ENCODE results near the gene CRYGS. TPM values are rescaled to one million over a fixed set of nuclear protein-coding genes. Genes with fewer than 3 reads are reported as not detected.
"Not testable (repeated sequence)": the region's sequence is repeated elsewhere in the genome, so short reads cannot be mapped to it uniquely, and the experiment has no call there.

The CRYGS gene
- total RNA-seq, 2 donors from 2014 or later = 2.4 to 4.9 TPM

- peak overlapping the region; percentile 99 for H3K27ac Mint-ChIP-seq
- peaks cover 8% of the 10 kb centered on the region for H3K36me3 Mint-ChIP-seq (ENCODE audit: low read depth)
- peak overlapping the region; percentile 70 for H3K4me3 Mint-ChIP-seq
These were observed 7.0 kb downstream of the CRYGS start for GRCh38 chr3:186536883-186537844.

DNA sequence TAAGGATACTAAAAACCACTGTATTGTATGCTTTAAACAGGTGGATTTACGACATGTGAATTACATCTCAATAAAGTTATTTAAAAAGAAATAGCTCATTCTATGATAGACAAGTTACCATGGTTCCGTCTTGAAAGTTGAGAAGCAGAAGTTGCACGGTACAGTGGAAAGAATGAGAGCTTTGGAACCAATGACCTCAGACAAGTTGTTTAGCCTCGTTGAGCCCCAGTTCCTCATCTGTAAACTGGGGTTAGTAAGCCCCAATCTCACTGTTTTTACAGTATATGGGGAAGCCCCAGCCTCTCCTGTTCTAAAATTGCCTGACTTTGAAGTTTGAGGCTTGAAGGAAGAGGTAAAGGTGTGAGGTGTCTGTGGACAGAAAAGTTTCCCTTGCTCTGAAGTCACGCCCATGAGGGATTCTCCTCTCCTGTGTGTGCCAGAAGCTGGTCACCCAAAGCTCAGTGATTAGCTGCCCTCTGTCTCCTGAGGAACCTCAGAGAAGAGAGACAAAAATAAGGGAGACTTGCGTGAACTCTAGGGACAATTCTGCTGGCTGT lies 10.0 kb downstream of the CRYGS start:
- H3K4me3 Mint-ChIP-seq = peak overlapping the region; percentile 78

More at GRCh38 chr3:186536883-186537844, 7.0 kb downstream of the CRYGS start:
- peaks cover 54% of the 10 kb centered on the region for H3K4me1 Mint-ChIP-seq
- no peaks in the 10 kb centered on the region for H3K27me3 Mint-ChIP-seq
- peak; percentile 31 for ATAC-seq (replicated peaks)
- H3K9me3 Mint-ChIP-seq = no peaks in the 10 kb centered on the region

GRCh38 chr3:186532598-186533072 lies 11.5 kb downstream of the CRYGS start:
- Mint-ChIP-seq H3K27me3 (no peaks in the 10 kb centered on the region), H3K4me1 (peaks cover 58% of the 10 kb centered on the region), H3K27ac (peak overlapping the region; percentile 99), H3K9me3 (no peaks in the 10 kb centered on the region), H3K36me3 (ENCODE audit: low read depth) (peaks cover 8% of the 10 kb centered on the region), H3K4me3 (peak overlapping the region; percentile 16)
- no peak for ATAC-seq (replicated peaks)

More for the DNA sequence above, 10.0 kb downstream of the CRYGS start:
- H3K27me3 Mint-ChIP-seq = no peaks in the 10 kb centered on the region
- peak overlapping the region; percentile 99 for H3K27ac Mint-ChIP-seq
- no peaks in the 10 kb centered on the region for H3K9me3 Mint-ChIP-seq
- peaks cover 8% of the 10 kb centered on the region for H3K36me3 Mint-ChIP-seq (ENCODE audit: low read depth)
- ATAC-seq (replicated peaks) = peak; percentile 78
- H3K4me1 Mint-ChIP-seq = peaks cover 52% of the 10 kb centered on the region

GRCh38 chr3:186531694-186532093 lies 12.5 kb downstream of the CRYGS start:
- not testable (repeated sequence) for H3K9me3 Mint-ChIP-seq; H3K4me3 Mint-ChIP-seq; H3K27me3 Mint-ChIP-seq; H3K27ac Mint-ChIP-seq; H3K36me3 Mint-ChIP-seq (ENCODE audit: low read depth); ATAC-seq (replicated peaks)
- peaks cover 48% of the 10 kb centered on the region for H3K4me1 Mint-ChIP-seq

DNA sequence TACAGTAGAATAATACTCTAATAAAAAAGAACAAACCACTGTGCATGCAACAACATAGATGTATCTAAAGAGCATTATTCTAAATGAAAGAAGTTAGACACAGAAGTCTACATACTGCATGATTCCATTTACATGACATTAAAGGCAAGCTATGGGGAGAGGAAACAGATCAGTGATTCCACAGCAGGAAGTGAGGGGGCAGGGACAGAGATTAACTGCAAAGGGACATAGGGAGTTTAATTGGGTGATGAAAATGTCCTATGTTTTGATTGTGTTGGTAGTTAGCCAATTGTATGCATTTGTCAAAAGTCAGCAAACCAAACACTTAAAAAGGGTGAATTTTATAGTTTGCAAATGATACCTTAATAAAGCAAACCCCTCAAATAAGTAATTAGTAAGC lies 13.8 kb downstream of the CRYGS start:
- H3K27ac Mint-ChIP-seq = no peak overlapping the region

DNA sequence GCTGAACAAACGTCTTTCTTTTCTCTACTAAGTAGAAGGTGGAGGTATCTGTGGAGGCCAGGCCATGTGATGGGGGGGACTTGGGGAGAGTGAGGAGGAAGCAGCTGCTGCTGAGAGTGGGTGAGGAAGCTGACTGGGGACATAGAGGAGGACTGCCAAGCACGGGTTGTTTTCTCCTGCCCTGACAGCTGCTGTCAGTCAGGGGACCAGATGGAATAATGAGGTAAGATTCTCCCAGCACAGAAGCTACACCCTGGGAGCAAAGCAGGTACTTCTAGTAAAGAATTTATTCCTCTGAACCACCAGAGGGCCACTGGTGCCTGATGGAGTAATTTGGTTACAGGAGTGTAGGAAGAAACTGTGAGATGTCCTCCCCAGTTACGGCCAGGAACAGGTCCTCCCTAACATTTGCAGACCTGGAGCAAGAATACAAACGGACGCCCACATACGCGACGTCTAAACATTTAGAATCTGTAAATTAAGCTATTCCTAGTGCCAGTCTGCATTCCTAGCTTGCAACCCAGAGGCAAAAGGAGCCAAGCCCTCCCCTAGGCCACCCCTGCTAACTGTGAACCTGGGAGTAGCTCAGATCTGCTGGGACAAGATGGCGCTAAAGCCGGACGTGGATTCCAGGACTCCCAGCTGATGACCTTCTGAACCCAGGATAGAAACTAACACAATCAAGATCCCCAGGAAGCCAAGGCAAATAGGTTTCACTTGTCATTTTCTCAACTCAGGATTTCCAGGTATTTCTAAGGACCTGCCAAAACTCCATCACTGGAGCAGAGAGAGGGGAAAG lies 14.8 kb downstream of the CRYGS start:
- Mint-ChIP-seq H3K9me3 (no peaks in the 10 kb centered on the region), H3K4me1 (peaks cover 30% of the 10 kb centered on the region), H3K36me3 (ENCODE audit: low read depth) (peaks cover 5% of the 10 kb centered on the region), H3K27ac (peak overlapping the region; percentile 2), H3K27me3 (no peaks in the 10 kb centered on the region), H3K4me3 (no peak overlapping the region)
- no peak for ATAC-seq (replicated peaks)

More for the DNA sequence above, 13.8 kb downstream of the CRYGS start:
- Mint-ChIP-seq H3K27me3 (no peaks in the 10 kb centered on the region), H3K36me3 (ENCODE audit: low read depth) (peaks cover 8% of the 10 kb centered on the region), H3K9me3 (no peaks in the 10 kb centered on the region), H3K4me3 (no peak overlapping the region), H3K4me1 (peaks cover 40% of the 10 kb centered on the region)
- no peak for ATAC-seq (replicated peaks)

- Mint-ChIP-seq H3K4me1 (peaks cover 30% of the 10 kb centered on the region), H3K36me3 (ENCODE audit: low read depth) (no peaks in the 10 kb centered on the region)
- no peak for ATAC-seq (replicated peaks)
These were observed 17.9 kb downstream of the CRYGS start for GRCh38 chr3:186526256-186526606.

DNA sequence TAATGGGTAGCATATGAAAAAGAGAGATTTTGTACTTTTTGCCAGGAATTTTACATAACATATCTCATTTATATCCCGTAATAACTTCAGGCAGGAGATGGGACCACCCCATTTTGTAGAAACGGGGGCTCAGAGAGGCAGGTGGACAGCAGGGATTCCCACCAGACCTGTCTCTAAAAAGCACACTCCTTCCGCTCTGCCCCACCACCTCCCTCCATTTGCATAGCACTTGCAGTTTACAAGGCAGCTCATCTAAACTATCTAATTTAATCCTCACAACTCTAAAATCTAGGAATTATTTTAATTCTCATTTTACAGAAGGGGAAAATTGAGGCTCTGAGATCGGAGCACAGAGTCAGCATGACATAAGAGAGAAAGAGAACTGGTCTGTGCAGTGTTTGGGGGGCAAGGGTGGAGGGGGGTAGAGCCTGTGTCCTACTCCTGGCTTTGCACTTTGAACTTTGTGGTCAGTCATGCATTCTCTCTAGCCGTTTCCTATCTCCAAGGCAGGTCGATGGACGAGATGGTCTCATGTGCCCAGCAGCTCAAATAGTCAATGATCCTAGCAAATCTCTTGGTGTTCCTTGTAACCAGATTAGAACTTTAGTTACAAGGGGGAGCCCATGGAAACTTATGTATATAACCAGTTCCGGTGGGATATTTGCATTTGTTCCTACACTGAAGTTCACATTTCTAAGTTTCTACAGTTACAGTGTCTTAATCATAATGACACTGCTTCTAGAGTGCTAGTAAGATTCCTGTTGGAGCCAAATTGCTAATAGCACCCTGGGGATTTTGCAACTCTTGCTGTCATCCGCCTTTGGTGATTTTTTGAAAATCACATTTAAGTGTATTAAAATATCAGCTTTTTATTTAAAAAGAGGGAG lies 18.6 kb downstream of the CRYGS start:
- Mint-ChIP-seq H3K4me3 (no peak overlapping the region), H3K4me1 (peaks cover 32% of the 10 kb centered on the region)

More at GRCh38 chr3:186526256-186526606, 17.9 kb downstream of the CRYGS start:
- Mint-ChIP-seq H3K27me3 (no peaks in the 10 kb centered on the region), H3K27ac (no peak overlapping the region), H3K4me3 (no peak overlapping the region), H3K9me3 (no peaks in the 10 kb centered on the region)

GRCh38 chr3:186524616-186525015 lies 19.6 kb downstream of the CRYGS start:
- peaks cover 30% of the 10 kb centered on the region for H3K4me1 Mint-ChIP-seq
- H3K27me3 Mint-ChIP-seq = no peaks in the 10 kb centered on the region
- H3K9me3 Mint-ChIP-seq = no peaks in the 10 kb centered on the region
- H3K27ac Mint-ChIP-seq = no peak overlapping the region
- no peak for ATAC-seq (replicated peaks)
- H3K36me3 Mint-ChIP-seq (ENCODE audit: low read depth) = no peaks in the 10 kb centered on the region
- H3K4me3 Mint-ChIP-seq = no peak overlapping the region

More for the DNA sequence above, 18.6 kb downstream of the CRYGS start:
- H3K27ac Mint-ChIP-seq = no peak overlapping the region
- H3K27me3 Mint-ChIP-seq = no peaks in the 10 kb centered on the region
- H3K36me3 Mint-ChIP-seq (ENCODE audit: low read depth) = no peaks in the 10 kb centered on the region
- no peaks in the 10 kb centered on the region for H3K9me3 Mint-ChIP-seq
- ATAC-seq (replicated peaks) = no peak

DNA sequence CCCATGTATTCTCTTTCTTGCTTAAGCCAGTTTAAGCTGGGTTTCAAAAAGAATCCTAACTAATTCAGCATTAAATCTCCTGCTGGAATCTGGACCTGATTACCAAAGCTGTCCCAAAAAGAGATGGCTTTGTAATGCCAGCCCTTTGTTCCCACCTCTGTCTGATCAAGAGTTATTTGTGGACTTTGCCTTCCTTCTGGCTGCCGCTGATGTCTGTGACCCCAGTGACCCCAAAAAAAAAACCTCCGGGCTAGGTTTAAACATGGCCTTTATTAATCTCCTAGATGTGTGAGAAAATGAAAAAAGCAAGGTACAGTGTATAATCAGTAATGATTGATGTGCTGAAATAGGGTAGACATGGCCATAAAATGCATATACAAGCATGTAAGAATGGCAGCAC lies 20.7 kb downstream of the CRYGS start:
- no peak overlapping the region for H3K27ac Mint-ChIP-seq
- H3K9me3 Mint-ChIP-seq = no peaks in the 10 kb centered on the region
- peaks cover 6% of the 10 kb centered on the region for H3K36me3 Mint-ChIP-seq (ENCODE audit: low read depth)
- ATAC-seq (replicated peaks) = no peak
- H3K27me3 Mint-ChIP-seq = no peaks in the 10 kb centered on the region
- H3K4me1 Mint-ChIP-seq = peaks cover 31% of the 10 kb centered on the region
- peak overlapping the region; percentile 53 for H3K4me3 Mint-ChIP-seq

DNA sequence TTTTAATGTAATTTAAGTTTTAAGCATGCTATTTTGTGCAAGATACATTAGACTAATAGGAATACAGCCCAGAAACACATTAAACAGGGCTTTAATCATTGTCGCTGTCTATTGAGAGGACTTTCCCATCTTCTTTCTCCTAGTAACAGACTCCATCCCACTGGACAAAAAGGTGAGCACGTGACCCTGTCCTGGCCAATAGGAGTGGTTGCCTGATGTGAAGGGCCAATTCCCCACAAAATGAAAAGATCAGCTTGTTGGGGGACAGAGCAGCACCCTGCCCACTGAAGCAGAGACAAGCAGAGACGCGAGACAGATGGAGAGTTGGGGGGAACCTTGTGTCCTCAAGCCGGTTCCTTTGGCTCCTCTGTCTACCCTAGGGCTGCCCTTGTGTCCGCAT lies 21.2 kb downstream of the CRYGS start:
- ATAC-seq (replicated peaks) = no peak
- no peak overlapping the region for H3K27ac Mint-ChIP-seq
- H3K4me1 Mint-ChIP-seq = peaks cover 32% of the 10 kb centered on the region
- H3K36me3 Mint-ChIP-seq (ENCODE audit: low read depth) = peaks cover 6% of the 10 kb centered on the region
- no peaks in the 10 kb centered on the region for H3K9me3 Mint-ChIP-seq
- H3K4me3 Mint-ChIP-seq = peak overlapping the region; percentile 53
- no peaks in the 10 kb centered on the region for H3K27me3 Mint-ChIP-seq

DNA sequence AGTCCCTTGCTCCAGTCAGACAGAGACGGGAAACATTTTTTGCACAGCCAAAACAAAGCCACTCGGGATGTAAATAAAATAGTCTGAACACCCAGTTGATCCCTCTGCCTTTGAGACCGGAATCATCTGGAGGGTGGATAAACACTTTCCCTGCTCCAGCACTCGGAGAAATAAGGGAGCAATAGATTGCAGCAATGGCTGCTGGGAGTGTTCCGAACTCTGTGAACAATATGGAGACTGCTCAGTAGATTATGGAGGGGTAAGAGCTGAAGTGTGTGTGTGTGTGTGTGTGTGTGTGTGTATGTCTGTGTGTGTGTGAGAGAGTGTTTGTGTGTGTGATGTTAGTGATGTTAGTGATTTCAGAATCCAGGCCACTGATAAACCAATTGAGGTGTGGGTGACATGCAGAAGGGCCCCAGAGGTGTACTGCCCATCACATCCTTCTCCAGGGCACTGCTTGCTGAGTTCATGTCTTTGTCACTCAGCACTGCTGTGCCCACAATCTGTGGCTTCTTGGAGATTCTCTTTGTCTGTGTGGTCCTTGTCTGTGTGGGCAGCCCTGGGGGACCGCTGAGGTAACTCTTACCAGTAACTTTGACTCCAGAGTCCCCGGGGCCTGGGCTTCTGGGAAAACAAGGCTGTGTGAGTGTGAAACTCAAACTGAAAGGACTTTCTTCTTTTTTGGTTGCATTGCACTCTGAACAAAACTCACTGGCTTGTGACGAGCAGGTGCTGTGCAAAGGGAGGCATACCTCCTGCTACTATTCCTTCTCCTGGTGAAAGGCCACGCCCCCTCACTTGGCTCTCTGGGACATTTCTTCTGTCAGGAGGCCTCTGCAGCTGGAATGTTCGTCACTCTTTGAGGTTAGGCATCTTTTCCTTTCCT lies 23.0 kb downstream of the CRYGS start:
- peak; percentile 75 for ATAC-seq (replicated peaks)
- H3K36me3 Mint-ChIP-seq (ENCODE audit: low read depth) = peaks cover 6% of the 10 kb centered on the region
- peaks cover 44% of the 10 kb centered on the region for H3K4me1 Mint-ChIP-seq
- peak overlapping the region; percentile 82 for H3K27ac Mint-ChIP-seq
- H3K27me3 Mint-ChIP-seq = no peaks in the 10 kb centered on the region
- peak overlapping the region; percentile 53 for H3K4me3 Mint-ChIP-seq
- no peaks in the 10 kb centered on the region for H3K9me3 Mint-ChIP-seq

GRCh38 chr3:186520431-186520830 lies 23.7 kb downstream of the CRYGS start:
- Mint-ChIP-seq H3K36me3 (ENCODE audit: low read depth) (peaks cover 6% of the 10 kb centered on the region), H3K27ac (peak overlapping the region; percentile 82), H3K27me3 (no peaks in the 10 kb centered on the region), H3K9me3 (no peaks in the 10 kb centered on the region), H3K4me3 (peak overlapping the region; percentile 53), H3K4me1 (peaks cover 52% of the 10 kb centered on the region)
- no peak for ATAC-seq (replicated peaks)

Data from activated T-helper 17 cell treated with anti-CD3 and anti-CD28 coated beads, Interleukin-2, amount 50 U/mL, for 72 hours (primary cell).